LoVo (cell line): Measurements from ENCODE around the gene GRAMD1B.
"Not testable (repeated sequence)": the region's sequence is repeated elsewhere in the genome, so short reads cannot be mapped to it uniquely, and the experiment has no call there.

ENCODE experiments used
- DNase-seq: peaks from one replicate; pipeline ENCODE4 v3.0.0-alpha.2; 2016; ENCODE audit warnings: low spot score

GRAMD1B gene

GRCh38 chr11:123509737-123510578 lies 79.9 kb downstream of the GRAMD1B start:
- no peak for DNase-seq

DNA sequence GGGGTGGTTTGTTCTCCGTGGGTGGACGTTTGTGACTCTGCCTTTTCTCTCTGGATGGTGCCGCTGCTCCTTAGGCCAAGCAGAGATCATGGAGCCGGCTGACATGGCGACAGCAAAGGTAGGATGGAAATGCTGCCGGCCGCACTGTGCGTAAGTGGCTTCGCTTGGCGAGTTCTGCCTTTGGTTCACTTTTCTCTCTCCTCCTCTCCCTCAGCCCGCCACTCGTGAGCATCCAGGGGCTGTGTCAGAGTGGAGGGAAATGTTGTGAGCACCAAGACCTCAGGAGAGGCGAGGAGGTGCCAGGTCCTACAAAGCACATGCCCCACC lies 80.5 kb downstream of the GRAMD1B start:
- no peak for DNase-seq

- DNase-seq: peak; percentile 58
Observed at GRCh38 chr11:123511037-123511870, 81.2 kb downstream of the GRAMD1B start.

DNA sequence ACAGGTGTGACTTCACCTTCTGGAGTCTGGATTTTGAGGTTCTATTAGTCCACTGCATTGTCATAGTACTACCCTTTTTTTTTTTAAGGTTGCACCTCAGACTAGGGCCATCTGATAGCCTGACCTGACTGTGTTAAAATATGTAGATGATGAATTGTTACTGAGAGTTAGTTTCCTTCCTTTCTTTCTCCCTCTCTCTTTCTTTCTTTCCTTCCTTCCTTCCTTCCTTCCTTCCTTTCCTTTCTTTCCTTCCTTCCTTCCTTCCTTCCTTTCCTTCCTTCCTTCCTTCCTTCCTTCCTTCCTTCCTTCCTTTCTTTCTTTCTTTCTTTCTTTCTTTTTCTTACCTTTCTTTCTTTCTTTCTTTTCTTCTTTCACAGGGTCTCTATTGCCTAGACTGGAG lies 83.2 kb downstream of the GRAMD1B start:
- DNase-seq: not testable (repeated sequence)

DNA sequence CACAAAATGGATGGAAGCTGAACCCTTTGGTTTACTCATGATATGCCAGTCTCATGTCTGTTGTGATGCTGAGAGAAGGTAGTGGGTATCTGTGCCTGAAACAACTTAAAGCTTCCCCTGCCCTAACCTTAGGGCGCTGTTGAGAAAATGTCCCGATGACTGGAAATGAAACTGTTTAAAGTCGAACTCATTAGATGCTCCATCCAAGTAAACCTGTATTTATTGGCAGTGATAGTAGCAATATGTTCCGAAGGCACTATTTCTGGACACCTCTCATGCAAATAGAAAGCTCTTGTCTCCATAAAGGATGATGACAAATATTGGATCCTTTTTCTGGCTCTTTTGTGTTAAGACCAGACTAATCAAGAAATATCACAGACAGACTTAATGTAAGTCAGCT lies 86.2 kb downstream of the GRAMD1B start:
- no peak for DNase-seq

GRCh38 chr11:123517559-123518364 lies 87.7 kb downstream of the GRAMD1B start:
- DNase-seq: no peak

- DNase-seq: no peak
Observed at GRCh38 chr11:123518496-123519054, 88.5 kb downstream of the GRAMD1B start.

GRCh38 chr11:123519055-123519796 lies 89.2 kb downstream of the GRAMD1B start:
- no peak for DNase-seq

GRCh38 chr11:123519797-123520193 lies 89.7 kb downstream of the GRAMD1B start:
- DNase-seq: no peak

- DNase-seq: not testable (repeated sequence)
Observed at GRCh38 chr11:123520476-123520875, 90.4 kb downstream of the GRAMD1B start.

- DNase-seq: no peak
Observed at GRCh38 chr11:123521001-123521400, 90.9 kb downstream of the GRAMD1B start.

GRCh38 chr11:123521930-123522329 lies 91.9 kb downstream of the GRAMD1B start:
- no peak for DNase-seq

DNA sequence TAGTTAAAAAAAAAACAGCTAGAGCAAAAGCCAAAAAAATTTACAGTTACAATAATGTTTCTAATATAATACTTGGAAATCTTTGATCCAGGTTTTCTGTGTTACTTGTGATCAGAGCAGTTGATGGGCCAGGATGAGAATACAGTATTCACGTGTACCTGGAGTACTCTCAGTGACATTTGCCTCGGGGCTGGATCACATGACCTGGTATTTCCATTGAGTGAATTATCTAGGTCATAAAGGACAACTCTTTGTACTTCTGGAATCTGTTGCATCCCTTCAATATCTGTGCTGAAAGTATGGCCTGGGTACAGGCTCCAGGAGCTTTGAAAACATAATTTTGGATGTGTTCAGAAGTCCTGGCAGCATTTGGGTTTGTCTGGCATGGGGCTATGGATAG lies 93.5 kb downstream of the GRAMD1B start:
- no peak for DNase-seq

DNA sequence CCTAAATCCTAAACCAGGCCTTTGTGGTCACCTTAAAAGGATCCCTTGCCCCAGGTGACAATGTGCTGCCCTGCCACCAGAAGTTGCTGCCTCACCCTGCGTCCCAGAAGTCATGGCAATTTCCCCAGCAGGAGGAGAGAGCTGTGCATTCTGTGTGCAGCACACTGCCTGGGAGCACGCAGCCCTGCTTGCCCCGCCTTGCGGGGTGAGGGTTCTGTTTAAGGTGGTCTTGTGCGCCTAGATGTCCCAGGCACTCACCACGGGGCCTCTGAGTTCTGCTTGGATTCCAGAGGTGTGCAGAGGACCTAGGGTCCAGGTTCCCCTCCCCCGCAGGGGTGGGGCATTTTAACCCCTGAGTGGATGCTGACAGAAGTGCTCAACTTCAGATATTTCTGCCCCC lies 95.0 kb downstream of the GRAMD1B start:
- no peak for DNase-seq

DNA sequence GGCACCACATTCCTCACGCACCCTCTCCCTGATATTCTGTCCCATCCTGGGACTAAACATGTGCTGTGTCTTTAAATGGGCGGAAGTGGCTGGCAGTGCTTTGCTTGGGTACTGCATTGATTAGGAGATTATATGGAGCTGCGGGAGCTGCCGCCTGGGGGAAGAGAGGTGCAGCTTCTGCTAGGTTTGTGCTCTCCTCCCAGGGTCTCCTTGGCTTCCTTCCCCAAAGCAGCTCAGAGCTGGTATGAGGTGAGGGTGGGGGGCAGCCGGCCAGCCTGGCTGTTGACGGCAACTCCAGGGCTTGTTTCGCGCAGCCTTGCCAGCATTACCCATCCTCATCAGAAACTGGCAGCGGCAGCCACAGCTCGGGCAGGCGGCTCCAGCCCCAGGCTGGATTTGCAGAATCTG lies 95.4 kb downstream of the GRAMD1B start:
- DNase-seq: no peak

DNA sequence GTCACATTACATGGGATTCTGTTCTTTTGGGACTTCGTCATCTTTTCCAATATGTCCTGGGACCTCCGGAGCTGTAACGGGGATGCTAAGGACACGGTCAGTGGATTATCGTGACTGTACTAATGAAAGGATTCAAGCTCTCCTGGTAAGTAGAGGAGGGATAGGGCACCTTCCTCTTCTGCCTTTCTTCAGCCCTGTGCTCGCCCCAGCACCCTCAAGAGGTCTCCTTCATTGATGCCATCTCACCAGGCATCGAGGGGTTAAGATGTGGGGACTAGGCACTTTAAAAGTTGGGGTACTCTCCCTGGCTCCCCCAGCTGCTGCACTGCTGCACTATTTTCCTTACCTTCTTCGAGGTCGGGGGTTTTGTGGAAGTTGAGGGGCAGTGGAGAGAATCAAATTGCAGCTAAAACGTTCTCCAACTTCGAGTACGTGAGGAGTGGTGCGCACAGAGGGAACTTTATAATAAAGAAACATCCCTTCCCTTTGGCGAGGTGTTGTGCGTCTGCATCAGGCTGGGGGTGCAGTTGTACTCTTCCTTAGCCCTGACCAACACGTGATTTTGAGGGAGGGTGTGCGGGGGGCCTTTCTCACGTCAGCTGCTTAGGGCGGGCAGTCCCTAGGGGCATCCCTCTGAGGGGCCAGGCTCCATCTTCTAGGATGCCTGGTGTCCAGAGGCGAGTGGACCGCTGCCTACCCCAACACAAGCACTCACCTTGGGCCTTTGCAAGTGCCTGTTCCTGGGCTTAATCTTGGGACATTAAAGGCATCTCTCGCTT lies 96.1 kb downstream of the GRAMD1B start:
- no peak for DNase-seq

GRCh38 chr11:123526918-123527317 lies 96.8 kb downstream of the GRAMD1B start:
- no peak for DNase-seq

DNA sequence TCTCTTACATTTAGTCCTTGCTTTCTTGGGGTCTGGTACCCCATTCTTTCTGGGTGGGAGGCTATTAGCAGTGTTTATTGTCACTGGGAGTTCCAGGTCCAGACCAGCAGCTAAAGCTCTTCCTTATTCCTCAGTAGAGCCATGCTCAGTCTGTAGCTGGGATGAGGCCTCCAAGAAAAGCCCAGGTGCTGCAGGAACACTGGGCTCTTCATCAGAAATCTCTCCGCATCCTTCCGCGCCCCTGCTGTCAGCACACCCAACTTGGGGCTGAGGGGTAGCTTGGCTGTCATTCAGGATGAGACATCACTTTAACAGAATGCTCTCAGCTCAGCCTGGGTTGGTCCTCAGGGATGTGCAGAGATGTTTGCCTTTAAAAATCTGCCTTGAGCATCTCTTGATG lies 97.5 kb downstream of the GRAMD1B start:
- no peak for DNase-seq

GRCh38 chr11:123527947-123528346 lies 97.9 kb downstream of the GRAMD1B start:
- DNase-seq: no peak

DNA sequence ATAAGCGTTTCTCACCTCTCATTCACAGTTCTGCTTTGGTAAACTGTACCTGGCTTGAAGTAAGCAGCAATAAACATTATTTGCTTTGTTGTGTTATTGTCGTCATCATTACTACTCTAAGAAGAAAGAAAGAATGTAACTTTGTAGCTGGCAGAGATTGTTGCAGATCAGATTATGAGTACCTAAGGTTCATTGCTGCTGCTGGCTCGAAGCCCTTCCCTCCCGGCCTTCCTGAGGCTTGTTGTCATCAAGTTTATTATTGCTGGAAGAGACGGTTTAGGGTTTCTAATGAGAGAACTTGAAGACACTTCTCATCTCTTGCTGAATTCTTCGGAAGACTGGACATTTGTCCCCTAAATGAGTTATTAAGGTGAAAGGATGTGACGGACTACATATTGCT lies 101.3 kb downstream of the GRAMD1B start:
- DNase-seq: no peak

GRCh38 chr11:123532131-123532530 lies 102.1 kb downstream of the GRAMD1B start:
- no peak for DNase-seq
